ENCODE data around the gene ATRNL1. TPM values are rescaled to one million over a fixed set of nuclear protein-coding genes. Genes with fewer than 3 reads are reported as not detected.

The ATRNL1 gene
- total and polyA plus RNA-seq, 2 of the 8 experiments (the other 6 are each of a cell fraction or from before 2014, with no cell fraction given) = 5.1 to 17.6 TPM

DNA sequence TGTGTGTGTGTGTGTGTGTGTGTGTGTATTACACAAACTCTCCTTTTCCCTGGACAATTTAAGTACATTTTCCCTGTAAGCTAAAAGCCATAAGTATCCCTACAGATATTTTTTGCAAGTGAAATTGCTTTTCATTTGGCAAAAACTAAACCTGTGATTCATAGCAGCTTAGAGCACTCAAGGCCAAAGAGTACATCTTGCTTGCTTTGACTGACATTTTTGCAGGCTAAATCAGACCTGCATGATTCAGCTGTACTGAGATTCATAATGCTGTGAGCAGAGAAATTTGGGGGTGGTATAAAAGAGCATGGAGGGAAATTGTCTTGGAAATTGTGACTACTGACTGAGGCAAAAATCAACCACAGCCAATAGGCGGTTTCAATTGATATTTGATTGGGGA is 679.4 kb downstream of the ATRNL1 start:
- no peak overlapping the region for H2BK120ac ChIP-seq (replicated peaks; ENCODE audit: low read depth, low read length)
- H3K27ac ChIP-seq (ENCODE audit: low read depth, low read length) = no peak overlapping the region
- H3K4me1 ChIP-seq (replicated peaks in 1 of 4; ENCODE audit: control insufficient read depth in 3 of 4, insufficient read depth in 4 of 4, low read length in 3 of 4) = no peaks in the 10 kb centered on the region
- no peak overlapping the region for H3K56ac ChIP-seq (replicated peaks; ENCODE audit: insufficient read length, low read depth, low read length)
- H3K18ac ChIP-seq (ENCODE audit: extremely low read depth, low read length) = no peak overlapping the region
- no peak for DNase-seq (ENCODE audit: low read depth in 1 of 2, low spot score in 2 of 2)
- H3K36me3 ChIP-seq (ENCODE audit: control insufficient read depth in 2 of 4, insufficient read depth in 4 of 4, low read length in 3 of 4) = no peaks in the 10 kb centered on the region
- no peak overlapping the region for H3K4me2 ChIP-seq (ENCODE audit: insufficient read depth in 1 of 2, low read depth in 2 of 2, low read length in 2 of 2)
- H3K79me1 ChIP-seq (ENCODE audit: low read depth, low read length) = no peaks in the 10 kb centered on the region
- H3K23ac ChIP-seq (ENCODE audit: insufficient read length) = no peak overlapping the region
- no peak overlapping the region for H3K4me3 ChIP-seq (ENCODE audit: extremely low read depth in 1 of 4, insufficient read depth in 2 of 4, low read depth in 3 of 4, low read length in 4 of 4)
- H3K27me3 ChIP-seq (replicated peaks in 1 of 4; ENCODE audit: control insufficient read depth in 3 of 4, extremely low read depth in 1 of 4, insufficient read depth in 3 of 4, low read length in 3 of 4) = no peaks in the 10 kb centered on the region
- WGBS, 2 experiments (ENCODE audit: extremely low coverage in 1 of 2, insufficient coverage in 1 of 2, insufficient read length in 1 of 2, insufficient replicate concordance in 2 of 2, low coverage in 1 of 2, low lambda C conversion rate in 2 of 2, missing lambda C conversion rate in 1 of 2) = 92% methylated on average over 1 of the region's 1 CpG; no CpG with 5 or more reads in 1 of the 2 experiments
- no peak overlapping the region for H4K8ac ChIP-seq (ENCODE audit: extremely low read depth, insufficient read depth, low read length)
- H2AK5ac ChIP-seq (ENCODE audit: low read depth, low read length) = no peak overlapping the region
- H2BK20ac ChIP-seq (ENCODE audit: low read length) = no peak overlapping the region
- H3K79me2 ChIP-seq (ENCODE audit: control insufficient read depth in 1 of 2, insufficient read depth in 2 of 2, low read length in 2 of 2) = no peaks in the 10 kb centered on the region
- H3K9me3 ChIP-seq (ENCODE audit: insufficient read depth in 2 of 2, low read depth in 1 of 2, low read length in 1 of 2) = no peaks in the 10 kb centered on the region
- CTCF ChIA-PET (ENCODE audit: partially characterized antibody) = interaction anchor here (0.6 to 1.0 kb wide), 2 partner anchors 12 to 27 kb away, joined by 3 read pairs; no protein-coding TSS in a partner anchor
- H3K9ac ChIP-seq (replicated peaks in 1 of 4; ENCODE audit: extremely low read depth in 1 of 4, low read depth in 3 of 4, low read length in 3 of 4) = no peak overlapping the region
- no peak overlapping the region for H2BK15ac ChIP-seq (ENCODE audit: low read length)
- no peaks in the 10 kb centered on the region for H3K23me2 ChIP-seq (ENCODE audit: low read depth, low read length)
- H4K91ac ChIP-seq (replicated peaks; ENCODE audit: insufficient read length, low read length) = no peak overlapping the region
- no peak overlapping the region for H2BK12ac ChIP-seq (ENCODE audit: low read depth, low read length)
- H3K4ac ChIP-seq (replicated peaks; ENCODE audit: insufficient read length, low read depth, low read length) = no peak overlapping the region
- no peak for FAIRE-seq
- H4K5ac ChIP-seq (ENCODE audit: insufficient read length, low read depth, low read length) = no peak overlapping the region
- POLR2A ChIA-PET (ENCODE audit: partially characterized antibody) = no interaction called here
- H2AFZ ChIP-seq (ENCODE audit: low read length) = no peak overlapping the region
- no peak overlapping the region for H3K14ac ChIP-seq (ENCODE audit: insufficient read length)
- no peaks in the 10 kb centered on the region for H4K20me1 ChIP-seq (replicated peaks in 1 of 2; ENCODE audit: control insufficient read depth in 1 of 2, insufficient read depth in 2 of 2, low read length in 2 of 2)
- H2BK5ac ChIP-seq (ENCODE audit: low read depth, low read length) = no peak overlapping the region
- TF ChIP-seq POLR2A (IDR thresholded peaks at IDR 0.05; ENCODE audit: control extremely low read depth in 1 of 2, low read depth in 2 of 2, low read length in 2 of 2) (no peak), SIN3A (conservative IDR thresholded peaks at IDR 0.05 in 1 of 2, IDR thresholded peaks at IDR 0.05 in 1 of 2; ENCODE audit: low read depth in 1 of 2, low read length in 2 of 2) (no peak), CBX5 (IDR thresholded peaks at IDR 0.05; ENCODE audit: low read depth, low read length) (no peak)

All from H1 (cell line).